WTC11 (cell line): ENCODE results near the gene NRSN2.

Experiments
- ARID4B ChIP-seq: sonication (generic); formaldehyde crosslinking; IDR thresholded peaks from 2 replicates; pipeline ENCODE4 v1.8.0; 2023; ENCODE audit warnings: missing genetic modification reagents, mild to moderate bottlenecking, borderline replicate concordance
- CREB1 ChIP-seq: sonication (generic); formaldehyde crosslinking; IDR thresholded peaks from 2 replicates; pipeline ENCODE4 v1.8.0; 2023; ENCODE audit warnings: mild to moderate bottlenecking, missing genetic modification reagents
- CTCF ChIP-seq: fragments of 200-600 bp; IDR thresholded peaks from 2 replicates; pipeline ENCODE4 v1.8.0; 2022; ENCODE audit warnings: antibody characterized with exemption
- FOXJ3 ChIP-seq: sonication (generic); formaldehyde crosslinking; IDR thresholded peaks from 2 replicates; pipeline ENCODE4 v1.9.0; 2021; ENCODE audit warnings: missing genetic modification reagents, mild to moderate bottlenecking, borderline replicate concordance
- IRF2 ChIP-seq: sonication (generic); formaldehyde crosslinking; IDR thresholded peaks from 2 replicates; pipeline ENCODE4 v1.8.0; 2022; ENCODE audit warnings: low read depth, missing genetic modification reagents, borderline replicate concordance
- JUN ChIP-seq: sonication (generic); formaldehyde crosslinking; IDR thresholded peaks from 2 replicates; pipeline ENCODE4 v1.8.0; 2023; ENCODE audit warnings: mild to moderate bottlenecking, missing genetic modification reagents
- NFYB ChIP-seq: sonication (generic); formaldehyde crosslinking; conservative IDR thresholded peaks from 2 replicates; pipeline ENCODE4 v1.8.0; 2022; ENCODE audit warnings: low read depth, missing genetic modification reagents
- TEAD4 ChIP-seq: sonication (generic); formaldehyde crosslinking; IDR thresholded peaks from 2 replicates; pipeline ENCODE4 v1.8.0; 2022; ENCODE audit warnings: mild to moderate bottlenecking, missing genetic modification reagents
- USF2 ChIP-seq: sonication (generic); formaldehyde crosslinking; IDR thresholded peaks from 2 replicates; pipeline ENCODE4 v1.8.1; 2023; ENCODE audit warnings: mild to moderate bottlenecking, missing genetic modification reagents, moderate library complexity
- ZNF317 ChIP-seq: sonication (generic); formaldehyde crosslinking; IDR thresholded peaks from 2 replicates; pipeline ENCODE4 v1.8.1; 2023; ENCODE audit warnings: low read depth, mild to moderate bottlenecking, moderate library complexity, missing genetic modification reagents, borderline replicate concordance

- TF ChIP-seq CTCF (no peak), ARID4B (CRISPR knock-in tag) (no peak), JUN (CRISPR knock-in tag) (no peak), ZNF317 (no peak), NFYB (CRISPR knock-in tag) (no peak), USF2 (CRISPR knock-in tag) (peak; percentile 81), TEAD4 (CRISPR knock-in tag) (no peak), FOXJ3 (CRISPR knock-in tag) (no peak), CREB1 (CRISPR knock-in tag) (no peak), IRF2 (no peak)
Observed at GRCh38 chr20:400454-401275, 53.8 kb downstream of the NRSN2 start.
